GM21717 (cell line): ENCODE data around the gene NTN5.
"Not testable (repeated sequence)": the region's sequence is repeated elsewhere in the genome, so short reads cannot be mapped to it uniquely, and the experiment has no call there.

ENCODE experiments used
- ATAC-seq: cut with Tn5 transposase; IDR thresholded peaks from one replicate; pipeline ENCODE4 v1.9.1; 2021; ENCODE audit warnings: mild to moderate bottlenecking, moderate library complexity; ENCODE audit not compliant: unreplicated experiment

Gene NTN5

GRCh38 chr19:48645620-48646000, 27.2 kb downstream of the NTN5 start:
- ATAC-seq: no peak

GRCh38 chr19:48644839-48645619, 27.8 kb downstream of the NTN5 start:
- ATAC-seq: no peak

- ATAC-seq: no peak
Observed at GRCh38 chr19:48644355-48644754, 28.5 kb downstream of the NTN5 start.

- ATAC-seq: no peak
Observed at GRCh38 chr19:48642862-48643261, 30.0 kb downstream of the NTN5 start.

GRCh38 chr19:48641850-48642249, 31.0 kb downstream of the NTN5 start:
- no peak for ATAC-seq

GRCh38 chr19:48639483-48640375, 33.1 kb downstream of the NTN5 start:
- ATAC-seq: no peak

- no peak for ATAC-seq
Observed at GRCh38 chr19:48638831-48639381, 33.9 kb downstream of the NTN5 start.

GRCh38 chr19:48637948-48638830, 34.6 kb downstream of the NTN5 start:
- peak; percentile 5 for ATAC-seq

GRCh38 chr19:48637449-48637947, 35.3 kb downstream of the NTN5 start:
- peak; percentile 53 for ATAC-seq

- ATAC-seq: peak; percentile 0
Observed at GRCh38 chr19:48636859-48637448, 35.9 kb downstream of the NTN5 start, which contains the start of gene DBP. Gene DBP, minus strand, starts transcription at chr19:48637379. Its CDS starts 385 bp downstream, at chr19:48636994.

GRCh38 chr19:48635966-48636858, 36.6 kb downstream of the NTN5 start:
- ATAC-seq: no peak

- ATAC-seq: no peak
Observed at GRCh38 chr19:48635263-48635965, 37.4 kb downstream of the NTN5 start.

- no peak for ATAC-seq
Observed at GRCh38 chr19:48634424-48635262, 38.2 kb downstream of the NTN5 start.

GRCh38 chr19:48634036-48634342, 38.8 kb downstream of the NTN5 start:
- ATAC-seq: no peak

- no peak for ATAC-seq
Observed at GRCh38 chr19:48633148-48634035, 39.4 kb downstream of the NTN5 start.

GRCh38 chr19:48632692-48633147, 40.1 kb downstream of the NTN5 start:
- ATAC-seq: no peak

GRCh38 chr19:48632286-48632685, 40.5 kb downstream of the NTN5 start:
- not testable (repeated sequence) for ATAC-seq
